NCI-H2227 (cell line): Measurements from ENCODE around the gene BEGAIN.

Experiments
- DNase-seq: peaks from one replicate; lab custom pipeline; 2025; ENCODE audit not compliant: unreplicated experiment; lab: John Stamatoyannopoulos, UW

BEGAIN gene

GRCh38 chr14:100539766-100540140 is 47.5 kb downstream of the BEGAIN start:
- DNase-seq, result no peak

DNA sequence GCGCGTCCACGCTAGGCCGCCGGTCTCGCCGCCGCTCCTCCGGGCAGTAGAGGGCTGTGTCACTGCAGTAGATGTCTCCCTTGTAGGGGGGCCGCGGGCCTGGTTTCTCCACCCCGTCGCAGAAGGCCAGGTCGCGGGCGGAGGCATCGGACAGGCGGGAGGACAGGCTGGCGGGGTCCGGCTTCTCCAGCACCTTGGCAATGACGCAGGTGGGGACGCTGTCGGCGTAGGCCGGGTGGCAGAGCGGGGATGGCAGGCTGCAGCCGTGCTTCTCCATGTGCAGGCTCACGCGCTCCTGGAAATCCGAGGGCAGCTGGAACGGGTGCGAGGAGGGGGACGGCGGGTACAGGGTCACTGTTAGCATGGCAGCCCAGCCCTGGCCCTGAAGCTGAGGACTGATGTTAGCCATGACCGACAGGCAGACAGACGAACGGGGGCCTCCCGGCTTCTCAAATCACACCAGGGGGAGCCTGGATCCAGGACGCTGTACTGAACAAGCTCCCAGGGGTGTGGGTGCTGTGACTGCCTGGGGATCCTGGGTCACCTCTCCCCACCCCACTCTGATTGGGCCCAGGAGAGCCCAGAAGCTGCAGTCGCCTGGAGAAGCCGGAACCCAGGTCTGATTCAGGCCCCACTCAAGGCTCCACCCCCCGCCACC is 48.1 kb downstream of the BEGAIN start:
- DNase-seq, result no peak

DNA sequence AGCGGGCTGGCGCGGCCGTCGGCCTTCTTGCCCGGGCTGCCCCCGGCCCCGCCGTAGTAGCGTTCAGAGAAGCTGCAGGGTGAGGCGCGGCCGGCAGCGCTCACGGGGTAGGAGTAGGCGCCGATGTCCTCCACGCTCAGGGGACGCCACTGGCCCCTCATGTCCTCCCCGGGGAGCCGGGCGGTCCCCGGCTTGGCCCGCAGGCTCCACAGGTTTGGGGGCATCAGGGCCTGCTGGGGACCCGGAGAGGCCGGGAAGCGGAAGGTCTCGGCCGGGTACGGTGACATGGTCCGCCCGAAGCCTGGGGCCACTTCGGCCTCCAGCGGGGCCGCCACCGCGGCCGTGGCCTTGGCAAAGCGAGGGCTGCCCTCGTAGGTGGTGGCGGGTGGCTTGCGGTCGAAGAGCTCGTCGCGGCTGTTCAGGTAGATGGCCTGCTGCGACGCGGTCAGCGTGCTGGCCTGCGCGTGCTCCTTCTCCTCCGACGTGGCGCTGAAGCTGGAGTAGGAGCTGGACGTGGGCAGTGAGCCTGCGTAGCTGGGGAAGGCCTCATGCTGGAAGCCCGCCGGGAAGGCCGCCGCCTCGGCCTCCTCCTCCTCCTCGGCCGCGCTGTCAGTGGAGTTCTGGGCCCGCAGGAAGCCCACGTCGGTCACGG is 48.7 kb downstream of the BEGAIN start:
- DNase-seq, result no peak

GRCh38 chr14:100537446-100538350 is 49.5 kb downstream of the BEGAIN start:
- no peak for DNase-seq

GRCh38 chr14:100536721-100537445 is 50.3 kb downstream of the BEGAIN start:
- no peak for DNase-seq

GRCh38 chr14:100536121-100536510 is 51.1 kb downstream of the BEGAIN start:
- no peak for DNase-seq

DNA sequence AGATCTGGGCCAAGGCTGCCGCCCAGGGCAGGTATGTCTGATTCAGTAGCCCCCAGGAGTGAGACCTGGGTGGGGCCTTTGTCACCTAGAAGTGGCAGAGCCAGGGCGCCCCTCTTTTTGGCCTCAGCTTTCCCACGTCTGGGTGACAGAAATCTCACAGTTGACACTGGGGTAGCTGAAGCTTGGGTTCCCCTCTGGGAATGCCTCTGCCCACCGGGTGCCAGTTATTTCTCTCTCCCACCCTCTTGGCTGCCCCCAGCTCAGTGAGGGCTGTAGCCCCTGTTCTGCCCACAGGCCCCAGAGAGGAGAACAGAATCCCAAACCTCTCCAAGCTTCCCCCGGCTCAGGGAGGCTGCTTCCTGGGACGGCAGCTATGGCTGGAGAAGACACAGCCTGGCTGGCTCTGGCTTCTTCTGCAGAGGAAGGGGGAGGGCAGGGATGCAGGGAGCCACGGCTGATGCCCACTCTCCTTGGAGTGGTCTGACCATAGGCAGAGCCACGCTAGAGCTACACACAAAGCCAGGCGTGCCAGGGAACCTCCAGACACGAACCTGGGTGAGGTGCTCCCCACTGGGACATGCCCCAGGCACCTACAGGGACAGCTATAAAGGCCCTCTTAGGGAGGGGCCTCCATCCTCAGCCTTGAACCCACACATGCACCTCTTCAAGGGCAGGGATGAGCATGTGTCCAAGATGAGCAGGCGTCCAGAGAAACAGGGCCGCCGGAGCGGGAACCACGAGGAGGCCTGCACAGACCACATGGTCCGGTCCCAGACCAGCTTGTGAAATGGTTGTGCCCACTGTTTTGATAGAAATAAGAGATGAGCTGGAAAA is 51.7 kb downstream of the BEGAIN start:
- DNase-seq, result no peak

GRCh38 chr14:100534528-100535286 is 52.5 kb downstream of the BEGAIN start:
- no peak for DNase-seq

GRCh38 chr14:100533656-100534485 is 53.3 kb downstream of the BEGAIN start:
- DNase-seq, result no peak

DNA sequence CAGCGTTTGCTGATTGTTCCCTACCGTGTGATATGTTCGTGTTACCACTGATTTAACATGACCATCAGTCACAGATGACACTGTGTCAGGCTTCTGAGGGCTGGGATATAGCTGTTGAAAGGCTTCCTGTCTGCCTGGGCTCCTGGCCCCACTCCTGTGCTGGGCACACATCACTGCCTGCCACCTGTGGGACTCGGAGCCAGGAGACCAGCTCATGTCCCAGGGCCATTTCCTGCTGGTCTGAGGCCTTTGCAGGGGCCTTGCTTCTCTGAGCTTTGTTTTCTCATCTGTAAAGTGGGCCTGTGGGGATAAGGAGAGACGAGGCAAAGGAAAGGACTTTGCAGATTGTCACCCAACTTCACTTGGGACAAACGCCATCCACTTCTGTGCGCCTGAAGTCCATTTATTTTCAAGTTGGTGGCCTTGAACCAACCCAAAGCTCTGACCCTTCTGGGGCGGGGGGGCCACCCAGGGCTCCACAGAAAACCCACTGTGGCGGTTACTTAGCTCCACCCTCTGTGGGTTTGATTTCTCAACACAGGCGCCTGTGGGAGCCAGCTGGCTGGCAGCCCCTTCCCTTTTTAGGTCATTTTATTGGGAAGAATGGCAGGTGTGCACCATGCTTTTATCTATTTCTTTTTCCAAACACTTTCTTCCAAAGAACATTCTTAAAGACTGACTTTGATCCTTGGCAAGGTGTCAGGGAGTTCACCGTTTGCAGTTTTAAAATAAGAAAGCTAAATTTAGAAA is 54.1 kb downstream of the BEGAIN start:
- no peak for DNase-seq

- DNase-seq, result no peak
These were observed 54.9 kb downstream of the BEGAIN start for GRCh38 chr14:100532154-100532861.

- no peak for DNase-seq
These were observed 55.8 kb downstream of the BEGAIN start for GRCh38 chr14:100531152-100532121.

- no peak for DNase-seq
These were observed 56.7 kb downstream of the BEGAIN start for GRCh38 chr14:100530270-100531072.

DNA sequence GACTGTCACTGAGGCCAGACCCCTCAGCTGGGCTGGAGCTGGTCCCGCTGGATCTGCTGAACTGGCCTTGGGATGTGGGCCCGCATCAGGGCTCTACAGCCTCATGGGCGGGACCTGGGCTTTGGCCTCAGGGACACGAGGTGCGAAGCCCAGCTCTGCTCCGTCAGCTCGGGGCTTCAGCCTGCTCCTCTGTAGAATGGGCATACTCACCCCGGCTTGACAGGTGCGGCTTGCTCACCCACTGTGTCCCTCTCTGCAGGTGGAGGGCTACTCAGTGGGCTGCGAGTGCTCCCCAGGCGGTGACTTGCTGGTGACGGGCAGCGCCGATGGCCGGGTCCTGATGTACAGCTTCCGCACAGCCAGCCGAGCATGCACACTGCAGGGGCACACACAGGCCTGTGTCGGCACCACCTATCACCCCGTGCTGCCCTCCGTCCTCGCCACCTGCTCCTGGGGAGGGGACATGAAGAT is 57.6 kb downstream of the BEGAIN start:
- no peak for DNase-seq

DNA sequence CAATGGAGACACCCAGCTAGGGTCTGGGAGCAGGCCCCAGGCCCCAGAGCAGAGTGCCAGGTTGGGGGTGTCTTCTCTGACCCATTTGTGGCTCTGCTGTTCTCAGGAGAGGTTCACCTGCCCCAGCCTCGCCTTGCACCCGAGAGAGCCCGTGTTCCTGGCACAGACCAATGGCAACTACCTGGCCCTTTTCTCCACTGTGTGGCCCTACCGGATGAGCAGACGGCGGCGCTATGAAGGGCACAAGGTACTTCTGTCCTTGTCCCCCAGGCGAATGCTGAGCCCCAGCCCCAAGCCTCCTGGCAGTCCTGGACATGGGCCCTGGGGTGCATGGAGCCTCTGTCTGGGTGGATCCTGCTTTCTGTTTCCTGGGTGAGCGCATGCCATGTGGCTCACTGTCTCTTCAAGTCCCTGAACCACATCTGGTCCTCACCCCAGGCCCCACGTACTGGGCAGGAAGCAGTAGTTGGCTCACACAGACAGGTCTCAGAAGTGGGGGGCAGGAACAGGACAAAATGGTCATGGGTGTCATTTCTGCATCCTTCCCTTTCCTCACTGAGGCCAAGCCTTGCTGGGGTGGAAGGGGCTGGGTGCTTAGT is 58.2 kb downstream of the BEGAIN start:
- DNase-seq, result no peak
